ENCODE results near the gene DMTF1. TPM values are rescaled to one million over a fixed set of nuclear protein-coding genes. Genes with fewer than 3 reads are reported as not detected.

Gene DMTF1
- total RNA-seq, 1 donor: 98.9 TPM

- peak overlapping the region; percentile 92 for H3K4me3 ChIP-seq (ENCODE audit: low read depth, low read length)
- no peak for DNase-seq (ENCODE audit: low read depth)
- no peak for TF ChIP-seq CTCF (IDR thresholded peaks at IDR 0.05; ENCODE audit: insufficient read depth, low read depth, low read length)
Measured at GRCh38 chr7:87154166-87154565, 1.9 kb downstream of the DMTF1 start.

- no peak for DNase-seq (ENCODE audit: low read depth)
- TF ChIP-seq CTCF (IDR thresholded peaks at IDR 0.05; ENCODE audit: insufficient read depth, low read depth, low read length): no peak
- peak overlapping the region; percentile 92 for H3K4me3 ChIP-seq (ENCODE audit: low read depth, low read length)
Measured at GRCh38 chr7:87154569-87154968, 2.3 kb downstream of the DMTF1 start.

GRCh38 chr7:87155788-87156187, 3.5 kb downstream of the DMTF1 start:
- peak overlapping the region; percentile 10 for H3K4me3 ChIP-seq (ENCODE audit: low read depth, low read length)
- no peak for TF ChIP-seq CTCF (IDR thresholded peaks at IDR 0.05; ENCODE audit: insufficient read depth, low read depth, low read length)
- DNase-seq (ENCODE audit: low read depth): no peak

GRCh38 chr7:87156709-87157108, 4.5 kb downstream of the DMTF1 start:
- peak; percentile 30 for DNase-seq (ENCODE audit: low read depth)

GRCh38 chr7:87159538-87159937, 7.3 kb downstream of the DMTF1 start:
- no peak for DNase-seq (ENCODE audit: low read depth)
- no peak overlapping the region for H3K4me3 ChIP-seq (ENCODE audit: low read depth, low read length)
- TF ChIP-seq CTCF (IDR thresholded peaks at IDR 0.05; ENCODE audit: insufficient read depth, low read depth, low read length): no peak

More at GRCh38 chr7:87156709-87157108, 4.5 kb downstream of the DMTF1 start:
- TF ChIP-seq CTCF (IDR thresholded peaks at IDR 0.05; ENCODE audit: insufficient read depth, low read depth, low read length): no peak
- H3K4me3 ChIP-seq (ENCODE audit: low read depth, low read length): no peak overlapping the region

- no peak for TF ChIP-seq CTCF (IDR thresholded peaks at IDR 0.05; ENCODE audit: insufficient read depth, low read depth, low read length)
- H3K4me3 ChIP-seq (ENCODE audit: low read depth, low read length): no peak overlapping the region
- no peak for DNase-seq (ENCODE audit: low read depth)
Measured at GRCh38 chr7:87164433-87164832, 12.2 kb downstream of the DMTF1 start.

- TF ChIP-seq CTCF (IDR thresholded peaks at IDR 0.05; ENCODE audit: insufficient read depth, low read depth, low read length): no peak
- no peak overlapping the region for H3K4me3 ChIP-seq (ENCODE audit: low read depth, low read length)
- no peak for DNase-seq (ENCODE audit: low read depth)
Measured at GRCh38 chr7:87170828-87171227, 18.6 kb downstream of the DMTF1 start.
